ENCODE data around the gene EHBP1.

Gene EHBP1

DNA sequence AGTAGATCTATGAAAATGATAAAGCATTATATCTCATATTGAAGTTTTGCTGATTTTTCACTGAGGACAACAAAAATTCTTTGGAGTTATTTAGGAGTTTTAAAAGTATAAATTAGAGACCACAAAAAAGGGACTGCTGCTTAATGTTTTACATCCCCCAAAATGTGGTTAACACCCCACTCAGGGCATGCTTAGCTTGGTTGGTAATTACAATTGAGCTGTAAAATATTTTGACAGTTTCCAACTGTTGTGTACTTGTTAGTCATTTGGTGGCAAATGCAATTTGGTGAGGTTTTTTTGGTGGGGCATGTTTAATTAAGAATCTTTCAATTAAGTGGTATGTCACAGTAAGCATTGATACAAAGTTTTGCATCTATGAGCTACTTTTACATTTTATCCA, 207.8 kb downstream of the EHBP1 start:
- Histone ChIP-seq H2BK120ac (ENCODE audit: low read depth, low read length) (no peak overlapping the region), H3K18ac (ENCODE audit: low read length) (no peak overlapping the region), H3K79me1 (ENCODE audit: low read depth, low read length) (no peaks in the 10 kb centered on the region), H3K36me3 (replicated peaks in 1 of 2; ENCODE audit: control insufficient read depth in 2 of 2, insufficient read depth in 2 of 2, low read length in 2 of 2) (no peaks in the 10 kb centered on the region), H2BK12ac (ENCODE audit: low read length) (no peak overlapping the region), H2AFZ (ENCODE audit: low read length) (no peak overlapping the region), H3K9me3 (replicated peaks in 1 of 2; ENCODE audit: control insufficient read depth in 2 of 2, insufficient read depth in 1 of 2, low read depth in 1 of 2, low read length in 2 of 2) (no peaks in the 10 kb centered on the region), H2BK5ac (ENCODE audit: low read length) (no peak overlapping the region), H3K23ac (ENCODE audit: low read depth, low read length, poor library complexity) (no peak overlapping the region), H3K14ac (ENCODE audit: low read length) (no peak overlapping the region), H3K27me3 (ENCODE audit: control insufficient read depth in 3 of 3, insufficient read depth in 3 of 3, low read depth in 1 of 3, low read length in 3 of 3) (no peaks in the 10 kb centered on the region), H2BK15ac (ENCODE audit: low read length) (no peak overlapping the region), H4K91ac (ENCODE audit: low read depth, low read length, poor library complexity) (no peak overlapping the region), H3K4me3 (ENCODE audit: low read length in 2 of 2) (no peak overlapping the region), H3K4me2 (ENCODE audit: insufficient read depth, low read length, poor library complexity, severe bottlenecking) (no peak overlapping the region), H4K8ac (ENCODE audit: low read depth, low read length) (no peak overlapping the region), H3K27ac (replicated peaks; ENCODE audit: low read length) (no peak overlapping the region), H2AK5ac (ENCODE audit: low read depth, low read length) (no peak overlapping the region), H3K4me1 (ENCODE audit: control insufficient read depth in 2 of 2, insufficient read depth in 1 of 2, low read depth in 1 of 2, low read length in 2 of 2) (no peaks in the 10 kb centered on the region), H3K9ac (ENCODE audit: low read depth, low read length, poor library complexity) (no peak overlapping the region), H3K4ac (ENCODE audit: low read length) (no peak overlapping the region)
- no peak for DNase-seq (ENCODE audit: low spot score)

DNA sequence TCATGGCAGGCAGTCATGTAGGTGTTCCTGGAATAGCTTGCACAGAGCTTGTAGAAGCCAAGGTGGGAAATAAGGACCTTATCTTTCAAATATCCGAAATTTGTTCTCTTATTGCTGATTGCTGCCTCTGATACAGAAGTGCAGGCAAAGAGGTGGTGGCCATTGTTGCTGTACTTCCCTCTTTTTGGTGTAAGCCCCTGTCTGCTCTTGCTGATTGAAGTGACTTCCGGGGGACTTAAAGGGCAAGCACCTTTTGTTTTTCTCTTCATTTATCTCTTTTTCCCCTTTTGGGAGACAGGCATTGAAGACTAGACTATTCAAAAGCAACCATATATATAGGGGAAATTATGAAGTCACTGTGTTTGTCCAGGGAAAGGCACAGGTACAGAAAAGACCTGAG, 213.5 kb downstream of the EHBP1 start:
- no peak overlapping the region for H2BK5ac ChIP-seq (ENCODE audit: low read length)
- H3K18ac ChIP-seq (ENCODE audit: low read length): no peak overlapping the region
- H3K79me1 ChIP-seq (ENCODE audit: low read depth, low read length): no peaks in the 10 kb centered on the region
- H3K4me1 ChIP-seq (ENCODE audit: control insufficient read depth in 2 of 2, insufficient read depth in 1 of 2, low read depth in 1 of 2, low read length in 2 of 2): no peaks in the 10 kb centered on the region
- H3K27ac ChIP-seq (replicated peaks; ENCODE audit: low read length): no peak overlapping the region
- H2AK5ac ChIP-seq (ENCODE audit: low read depth, low read length): no peak overlapping the region
- no peak overlapping the region for H2BK120ac ChIP-seq (ENCODE audit: low read depth, low read length)
- no peak overlapping the region for H2BK15ac ChIP-seq (ENCODE audit: low read length)
- DNase-seq (ENCODE audit: low spot score): no peak
- H3K36me3 ChIP-seq (replicated peaks in 1 of 2; ENCODE audit: control insufficient read depth in 2 of 2, insufficient read depth in 2 of 2, low read length in 2 of 2): peaks cover 5 to 12% of the 10 kb centered on the region in 2 donors
- H3K4me3 ChIP-seq (ENCODE audit: low read length in 2 of 2): no peak overlapping the region
- no CpG with 5 or more reads among the region's 2 CpGs for WGBS, 2 donors (ENCODE audit: extremely low coverage in 2 of 2, insufficient read length in 2 of 2, insufficient replicate concordance in 1 of 2)
- no peak overlapping the region for H2AFZ ChIP-seq (ENCODE audit: low read length)
- H3K4ac ChIP-seq (ENCODE audit: low read length): no peak overlapping the region
- no peak overlapping the region for H4K91ac ChIP-seq (ENCODE audit: low read depth, low read length, poor library complexity)
- no peaks in the 10 kb centered on the region for H3K27me3 ChIP-seq (ENCODE audit: control insufficient read depth in 3 of 3, insufficient read depth in 3 of 3, low read depth in 1 of 3, low read length in 3 of 3)
- no peak overlapping the region for H4K8ac ChIP-seq (ENCODE audit: low read depth, low read length)
- H3K4me2 ChIP-seq (ENCODE audit: insufficient read depth, low read length, poor library complexity, severe bottlenecking): no peak overlapping the region
- H3K23ac ChIP-seq (ENCODE audit: low read depth, low read length, poor library complexity): no peak overlapping the region
- no peak overlapping the region for H3K9ac ChIP-seq (ENCODE audit: low read depth, low read length, poor library complexity)
- no peak overlapping the region for H3K14ac ChIP-seq (ENCODE audit: low read length)
- H2BK12ac ChIP-seq (ENCODE audit: low read length): no peak overlapping the region
- peaks cover 14 to 15% of the 10 kb centered on the region in 2 donors for H3K9me3 ChIP-seq (replicated peaks in 1 of 2; ENCODE audit: control insufficient read depth in 2 of 2, insufficient read depth in 1 of 2, low read depth in 1 of 2, low read length in 2 of 2)

DNA sequence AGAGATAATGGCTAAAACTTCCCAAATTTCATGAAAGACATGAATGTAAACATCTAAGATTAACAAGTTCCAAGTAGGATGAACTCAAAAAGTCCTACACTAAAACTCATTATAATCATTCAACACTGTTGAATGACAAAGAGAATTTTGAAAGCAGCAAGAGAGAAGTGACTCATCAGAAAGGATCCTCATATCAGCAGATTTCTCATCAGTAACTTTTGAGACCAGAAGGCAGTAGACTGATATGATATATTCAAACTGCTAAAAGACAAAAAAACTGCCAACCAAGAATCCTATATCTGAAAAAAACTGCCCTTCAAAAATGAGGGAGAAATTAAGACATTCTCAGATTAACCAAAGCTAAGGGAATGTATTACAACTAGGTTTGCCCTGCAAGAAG, 214.6 kb downstream of the EHBP1 start:
- Histone ChIP-seq H2BK120ac (ENCODE audit: low read depth, low read length) (no peak overlapping the region), H3K14ac (ENCODE audit: low read length) (no peak overlapping the region), H3K4me1 (ENCODE audit: control insufficient read depth in 2 of 2, insufficient read depth in 1 of 2, low read depth in 1 of 2, low read length in 2 of 2) (no peaks in the 10 kb centered on the region), H3K23ac (ENCODE audit: low read depth, low read length, poor library complexity) (no peak overlapping the region), H4K91ac (ENCODE audit: low read depth, low read length, poor library complexity) (no peak overlapping the region), H3K79me1 (ENCODE audit: low read depth, low read length) (no peaks in the 10 kb centered on the region), H3K18ac (ENCODE audit: low read length) (no peak overlapping the region), H3K4me2 (ENCODE audit: insufficient read depth, low read length, poor library complexity, severe bottlenecking) (no peak overlapping the region), H2BK15ac (ENCODE audit: low read length) (no peak overlapping the region), H3K27me3 (ENCODE audit: control insufficient read depth in 3 of 3, insufficient read depth in 3 of 3, low read depth in 1 of 3, low read length in 3 of 3) (no peaks in the 10 kb centered on the region), H3K9me3 (replicated peaks in 1 of 2; ENCODE audit: control insufficient read depth in 2 of 2, insufficient read depth in 1 of 2, low read depth in 1 of 2, low read length in 2 of 2) (peaks cover 16% of the 10 kb centered on the region in 2 donors), H2AFZ (ENCODE audit: low read length) (no peak overlapping the region), H3K4me3 (ENCODE audit: low read length in 2 of 2) (no peak overlapping the region), H3K27ac (replicated peaks; ENCODE audit: low read length) (no peak overlapping the region), H2BK5ac (ENCODE audit: low read length) (no peak overlapping the region), H3K36me3 (replicated peaks in 1 of 2; ENCODE audit: control insufficient read depth in 2 of 2, insufficient read depth in 2 of 2, low read length in 2 of 2) (peaks cover 5 to 12% of the 10 kb centered on the region in 2 donors), H4K8ac (ENCODE audit: low read depth, low read length) (no peak overlapping the region), H2AK5ac (ENCODE audit: low read depth, low read length) (no peak overlapping the region), H3K9ac (ENCODE audit: low read depth, low read length, poor library complexity) (no peak overlapping the region), H3K4ac (ENCODE audit: low read length) (no peak overlapping the region), H2BK12ac (ENCODE audit: low read length) (no peak overlapping the region)
- DNase-seq (ENCODE audit: low spot score): no peak

DNA sequence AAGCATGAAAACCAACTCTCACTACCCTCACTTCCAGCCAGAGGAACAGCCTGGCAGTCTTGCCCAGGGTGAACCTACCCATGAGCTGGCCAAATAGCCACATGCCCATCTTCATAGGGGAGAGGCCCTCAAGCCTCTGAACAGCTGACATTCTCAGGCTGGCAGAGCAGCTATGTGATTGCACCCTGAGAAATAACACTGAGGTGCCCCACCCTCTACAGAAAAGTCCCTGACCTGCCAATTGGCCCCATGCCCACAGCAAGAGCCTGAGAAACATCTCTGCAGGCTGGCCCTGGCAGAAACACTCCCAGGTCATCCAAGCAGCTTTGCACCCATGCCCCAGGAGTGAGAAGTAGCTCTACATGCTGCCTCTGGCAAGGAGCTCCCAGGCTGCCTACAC, 217.7 kb downstream of the EHBP1 start:
- Histone ChIP-seq H3K14ac (ENCODE audit: low read length) (no peak overlapping the region), H3K4me1 (ENCODE audit: control insufficient read depth in 2 of 2, insufficient read depth in 1 of 2, low read depth in 1 of 2, low read length in 2 of 2) (no peaks in the 10 kb centered on the region), H2BK5ac (ENCODE audit: low read length) (no peak overlapping the region), H3K4me2 (ENCODE audit: insufficient read depth, low read length, poor library complexity, severe bottlenecking) (no peak overlapping the region), H2AK5ac (ENCODE audit: low read depth, low read length) (no peak overlapping the region), H3K9me3 (replicated peaks in 1 of 2; ENCODE audit: control insufficient read depth in 2 of 2, insufficient read depth in 1 of 2, low read depth in 1 of 2, low read length in 2 of 2) (peaks cover 16% of the 10 kb centered on the region in 2 donors), H3K9ac (ENCODE audit: low read depth, low read length, poor library complexity) (no peak overlapping the region), H4K8ac (ENCODE audit: low read depth, low read length) (no peak overlapping the region), H3K18ac (ENCODE audit: low read length) (no peak overlapping the region), H2BK120ac (ENCODE audit: low read depth, low read length) (no peak overlapping the region), H2BK15ac (ENCODE audit: low read length) (no peak overlapping the region), H3K27me3 (ENCODE audit: control insufficient read depth in 3 of 3, insufficient read depth in 3 of 3, low read depth in 1 of 3, low read length in 3 of 3) (no peaks in the 10 kb centered on the region), H3K27ac (replicated peaks; ENCODE audit: low read length) (no peak overlapping the region), H3K4me3 (ENCODE audit: low read length in 2 of 2) (no peak overlapping the region), H2BK12ac (ENCODE audit: low read length) (no peak overlapping the region), H4K91ac (ENCODE audit: low read depth, low read length, poor library complexity) (no peak overlapping the region), H3K23ac (ENCODE audit: low read depth, low read length, poor library complexity) (no peak overlapping the region), H2AFZ (ENCODE audit: low read length) (no peak overlapping the region), H3K79me1 (ENCODE audit: low read depth, low read length) (no peaks in the 10 kb centered on the region), H3K36me3 (replicated peaks in 1 of 2; ENCODE audit: control insufficient read depth in 2 of 2, insufficient read depth in 2 of 2, low read length in 2 of 2) (peaks cover 5 to 12% of the 10 kb centered on the region in 2 donors), H3K4ac (ENCODE audit: low read length) (no peak overlapping the region)
- no peak for DNase-seq (ENCODE audit: low spot score)
